ENCODE results near the gene GPX4. TPM values are rescaled to one million over a fixed set of nuclear protein-coding genes. Genes with fewer than 3 reads are reported as not detected.

Gene GPX4
- total RNA-seq, 1 donor from 2014 or later: 213 TPM

GRCh38 chr19:1070931-1071791 is 32.6 kb upstream of the GPX4 start:
- no peak for ATAC-seq (ENCODE audit: low read depth)
- H3K27ac Mint-ChIP-seq: peak overlapping the region; percentile 54
- no peak for DNase-seq
- POLR2A ChIA-PET: interaction anchor here (0.7 to 13.1 kb wide), 5 partner anchors 15 to 173 kb away, joined by 3 to 184 read pairs (median 8); partner anchors contain the start of genes ABCA7 and GPX4
- peaks cover 58% of the 10 kb centered on the region for H3K4me1 Mint-ChIP-seq
- no peak for TF ChIP-seq CTCF (IDR thresholded peaks at IDR 0.05)
- H3K4me3 Mint-ChIP-seq: no peak overlapping the region
- H3K36me3 Mint-ChIP-seq (ENCODE audit: low read depth): peaks cover 50% of the 10 kb centered on the region
- no peaks in the 10 kb centered on the region for H3K9me3 Mint-ChIP-seq
- H3K27me3 Mint-ChIP-seq: no peaks in the 10 kb centered on the region
- CTCF ChIA-PET: no interaction called here
- intact Hi-C loops (cut with micrococcal nuclease): no loop called here

GRCh38 chr19:1072371-1073015 is 31.3 kb upstream of the GPX4 start:
- intact Hi-C loops (cut with micrococcal nuclease): no loop called here
- Mint-ChIP-seq H3K36me3 (ENCODE audit: low read depth) (peaks cover 56% of the 10 kb centered on the region), H3K27ac (peak overlapping the region; percentile 61), H3K4me1 (peaks cover 65% of the 10 kb centered on the region), H3K4me3 (no peak overlapping the region), H3K9me3 (no peaks in the 10 kb centered on the region), H3K27me3 (no peaks in the 10 kb centered on the region)
- CTCF ChIA-PET: no interaction called here
- POLR2A ChIA-PET: interaction anchor here (0.5 to 13.1 kb wide), 5 partner anchors 14 to 52 kb away, joined by 3 to 184 read pairs (median 5); partner anchors contain the start of gene GPX4
- ATAC-seq (ENCODE audit: low read depth): no peak
- DNase-seq: no peak
- TF ChIP-seq CTCF (IDR thresholded peaks at IDR 0.05): no peak

GRCh38 chr19:1073063-1073955 is 30.5 kb upstream of the GPX4 start:
- DNase-seq (no peak), ATAC-seq (ENCODE audit: low read depth) (no peak)
- no peak for TF ChIP-seq CTCF (IDR thresholded peaks at IDR 0.05)
- H3K27ac Mint-ChIP-seq: peak overlapping the region; percentile 61
- intact Hi-C loops (cut with micrococcal nuclease): no loop called here
- H3K9me3 Mint-ChIP-seq: no peaks in the 10 kb centered on the region
- H3K27me3 Mint-ChIP-seq: no peaks in the 10 kb centered on the region
- peaks cover 59% of the 10 kb centered on the region for H3K36me3 Mint-ChIP-seq (ENCODE audit: low read depth)
- no peak overlapping the region for H3K4me3 Mint-ChIP-seq
- peaks cover 74% of the 10 kb centered on the region for H3K4me1 Mint-ChIP-seq
- CTCF ChIA-PET: no interaction called here
- POLR2A ChIA-PET: interaction anchor here (0.6 to 13.1 kb wide), 4 partner anchors 13 to 45 kb away, joined by 3 to 184 read pairs (median 26); partner anchors contain the start of genes GPX4 and POLR2E

- no peak overlapping the region for H3K27ac Mint-ChIP-seq
- H3K27me3 Mint-ChIP-seq: no peaks in the 10 kb centered on the region
- H3K9me3 Mint-ChIP-seq: no peaks in the 10 kb centered on the region
- intact Hi-C loops (cut with micrococcal nuclease): no loop called here
- ChIA-PET CTCF (interaction anchor here (1.0 to 1.4 kb wide), 2 partner anchors 9 to 73 kb away, joined by 3 to 9 read pairs; no protein-coding TSS in a partner anchor), POLR2A (interaction anchor here (0.9 to 13.1 kb wide), 19 partner anchors 7 to 195 kb away, joined by 3 to 184 read pairs (median 11); partner anchors contain the start of genes ABCA7, ARHGAP45, CIRBP and CNN2)
- no peak for TF ChIP-seq CTCF (IDR thresholded peaks at IDR 0.05)
- DNase-seq (no peak), ATAC-seq (ENCODE audit: low read depth) (no peak)
- peaks cover 68% of the 10 kb centered on the region for H3K4me1 Mint-ChIP-seq
- H3K4me3 Mint-ChIP-seq: peak overlapping the region; percentile 41
- H3K36me3 Mint-ChIP-seq (ENCODE audit: low read depth): peaks cover 54% of the 10 kb centered on the region
Measured at GRCh38 chr19:1073956-1074517, 29.8 kb upstream of the GPX4 start.
